HG03571 (cell line): Measurements from ENCODE around the gene CCNY.
"Not testable (repeated sequence)": the region's sequence is repeated elsewhere in the genome, so short reads cannot be mapped to it uniquely, and the experiment has no call there.

Source experiments
- ATAC-seq: cut with Tn5 transposase; IDR thresholded peaks from one replicate; pipeline ENCODE4 v1.9.1; 2021; ENCODE audit not compliant: unreplicated experiment

CCNY gene

DNA sequence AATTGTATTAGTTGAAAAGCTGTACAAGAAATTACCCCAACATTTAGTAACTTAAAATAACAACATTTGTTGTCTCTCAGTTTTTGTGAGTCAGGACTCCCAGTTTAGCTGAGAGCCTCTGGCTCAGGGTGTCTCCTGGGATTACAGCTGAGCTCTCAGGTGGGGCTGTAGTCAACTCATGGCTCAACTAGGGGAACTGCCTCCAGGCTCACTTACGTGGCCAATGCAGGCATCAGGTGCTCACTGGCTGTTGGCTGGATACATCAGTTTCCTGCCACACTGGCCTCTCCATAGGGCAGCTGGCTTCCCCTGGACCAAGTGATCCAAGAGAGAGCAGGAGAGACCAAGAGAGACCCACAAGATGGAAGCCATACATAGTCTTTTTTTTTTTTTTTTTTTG, 17.5 kb downstream of the CCNY start:
- no peak for ATAC-seq

- not testable (repeated sequence) for ATAC-seq
Measured at GRCh38 chr10:35354257-35354656, 17.9 kb downstream of the CCNY start.

DNA sequence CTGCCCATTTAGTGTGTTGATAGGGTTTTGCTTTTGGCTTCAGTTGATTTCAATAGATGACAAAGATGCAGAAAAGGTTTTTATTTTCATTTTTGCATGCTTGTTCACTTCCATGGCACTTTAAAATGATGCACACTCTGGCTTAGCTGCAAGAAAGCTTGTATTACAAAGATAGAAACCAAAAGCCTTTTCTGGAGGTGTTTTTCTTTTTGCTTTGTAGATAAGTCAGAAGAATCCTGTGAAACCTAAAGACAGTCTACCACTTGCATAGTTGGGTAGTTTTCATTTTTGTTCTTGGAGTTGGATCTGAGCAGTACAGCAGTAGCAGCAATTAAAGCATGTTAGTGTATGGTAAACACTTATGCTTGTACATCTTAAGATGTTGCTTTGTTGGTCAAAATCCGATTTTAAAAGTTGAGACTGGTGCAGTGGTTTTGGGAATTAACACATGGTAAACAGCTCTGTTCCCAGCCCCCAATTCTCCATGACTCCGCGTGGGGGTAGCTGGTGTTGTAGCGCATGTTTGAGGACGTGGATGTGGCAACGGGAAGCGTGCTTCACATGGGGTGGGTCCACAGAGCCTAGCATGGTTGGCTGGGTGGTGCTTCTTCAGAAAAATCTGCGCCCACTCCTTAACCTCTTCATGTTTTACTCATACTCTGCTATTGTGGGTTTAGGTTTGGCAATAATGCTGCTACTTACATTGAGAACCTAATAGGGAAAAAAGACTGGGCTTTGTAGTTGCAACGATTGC, 19.8 kb downstream of the CCNY start:
- ATAC-seq: peak; percentile 45

DNA sequence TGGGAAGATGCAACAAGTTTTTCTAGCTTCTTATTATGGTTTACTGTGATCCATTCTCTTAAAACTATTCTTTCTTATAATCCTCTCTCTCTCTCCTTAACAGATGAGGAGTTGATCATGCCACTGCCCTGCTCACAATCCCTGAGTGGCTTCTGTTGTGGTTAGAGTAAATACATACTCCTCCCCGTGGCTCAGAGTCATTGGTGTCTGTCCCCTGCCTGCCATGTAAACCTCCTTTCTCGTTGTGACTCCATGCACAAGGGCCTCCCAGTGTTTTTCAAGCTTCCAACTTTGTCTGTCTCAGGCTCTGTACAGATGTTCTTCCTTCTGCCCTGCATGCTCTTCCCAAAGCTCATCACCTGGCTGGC, 20.4 kb downstream of the CCNY start:
- no peak for ATAC-seq

- no peak for ATAC-seq
Measured at GRCh38 chr10:35359056-35359455, 22.7 kb downstream of the CCNY start.

DNA sequence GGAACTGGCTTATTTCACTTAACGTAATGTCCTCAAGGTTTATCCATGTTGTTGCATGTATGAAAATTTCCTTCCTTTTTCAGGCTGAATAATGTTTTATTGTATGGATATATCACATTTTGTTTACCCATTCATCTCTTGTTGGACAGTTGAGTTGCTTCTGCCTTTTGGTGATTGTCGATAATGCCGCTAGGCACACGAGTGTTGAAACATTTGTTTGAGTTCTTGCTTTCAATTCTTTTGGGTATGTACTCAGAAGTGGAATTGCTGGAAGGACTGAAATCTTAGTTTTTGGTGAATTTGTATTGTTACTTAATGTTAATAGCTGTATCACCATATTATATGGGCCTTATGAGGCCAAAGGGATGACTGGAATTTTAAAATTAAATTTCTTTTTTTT, 23.6 kb downstream of the CCNY start:
- ATAC-seq: no peak

GRCh38 chr10:35362701-35363350, 26.5 kb downstream of the CCNY start:
- no peak for ATAC-seq

DNA sequence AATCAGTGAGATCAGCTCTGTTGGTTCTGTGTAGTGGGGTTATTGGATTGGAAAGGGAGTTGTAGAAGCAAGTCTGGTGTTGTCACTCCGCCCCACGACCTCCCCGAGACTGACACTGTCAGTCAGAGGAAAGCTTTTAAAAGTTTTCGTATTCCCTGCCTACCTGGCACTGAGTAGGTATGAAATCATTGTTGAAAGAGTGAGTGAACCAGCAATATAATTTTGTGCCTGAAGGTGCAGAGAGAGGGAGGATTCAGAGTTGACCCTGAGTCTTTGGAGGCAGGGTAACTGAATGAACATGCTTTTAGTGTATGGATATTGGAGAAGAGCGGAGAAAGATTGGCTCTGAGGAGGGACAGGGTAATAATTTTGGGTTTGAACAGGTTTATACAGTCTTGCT, 27.3 kb downstream of the CCNY start:
- no peak for ATAC-seq

GRCh38 chr10:35364808-35365207, 28.5 kb downstream of the CCNY start:
- ATAC-seq: no peak

GRCh38 chr10:35365994-35366393, 29.7 kb downstream of the CCNY start:
- ATAC-seq: no peak

DNA sequence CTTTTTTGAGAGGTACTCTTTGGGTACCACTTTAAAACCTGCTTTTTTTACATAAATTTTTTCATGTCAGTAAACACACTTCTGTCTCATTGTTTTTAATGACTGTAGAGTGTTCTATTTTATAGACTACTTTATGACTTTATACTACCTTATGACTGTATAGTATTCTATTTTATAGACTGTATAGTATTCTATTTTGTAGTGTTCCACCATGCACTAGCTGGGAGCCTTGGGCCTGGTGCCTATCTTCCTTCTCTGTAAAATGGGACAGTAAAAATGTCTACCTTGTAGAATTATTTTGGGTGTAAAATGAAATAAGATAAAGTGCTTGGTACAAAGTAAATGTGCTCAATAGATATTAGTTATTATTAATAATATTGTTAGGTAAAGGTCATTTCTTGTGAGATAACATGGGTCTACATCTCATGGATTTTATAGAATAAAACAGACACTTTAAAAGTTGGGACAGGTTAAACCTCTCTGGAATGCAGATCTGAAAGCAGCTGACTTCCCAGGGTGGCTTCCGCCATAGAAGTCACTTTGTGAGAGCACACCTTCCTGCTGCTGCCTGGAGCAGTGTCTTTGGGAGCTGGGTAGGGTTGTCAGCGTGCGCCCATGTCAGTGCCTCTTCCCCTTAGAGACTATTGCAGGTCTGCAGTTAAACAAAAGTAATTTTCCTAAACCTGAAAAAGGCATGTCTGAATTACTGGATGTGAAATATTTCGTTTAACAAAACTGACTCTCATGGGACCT, 31.0 kb downstream of the CCNY start:
- ATAC-seq: no peak

GRCh38 chr10:35367982-35368381, 31.7 kb downstream of the CCNY start:
- ATAC-seq: no peak

DNA sequence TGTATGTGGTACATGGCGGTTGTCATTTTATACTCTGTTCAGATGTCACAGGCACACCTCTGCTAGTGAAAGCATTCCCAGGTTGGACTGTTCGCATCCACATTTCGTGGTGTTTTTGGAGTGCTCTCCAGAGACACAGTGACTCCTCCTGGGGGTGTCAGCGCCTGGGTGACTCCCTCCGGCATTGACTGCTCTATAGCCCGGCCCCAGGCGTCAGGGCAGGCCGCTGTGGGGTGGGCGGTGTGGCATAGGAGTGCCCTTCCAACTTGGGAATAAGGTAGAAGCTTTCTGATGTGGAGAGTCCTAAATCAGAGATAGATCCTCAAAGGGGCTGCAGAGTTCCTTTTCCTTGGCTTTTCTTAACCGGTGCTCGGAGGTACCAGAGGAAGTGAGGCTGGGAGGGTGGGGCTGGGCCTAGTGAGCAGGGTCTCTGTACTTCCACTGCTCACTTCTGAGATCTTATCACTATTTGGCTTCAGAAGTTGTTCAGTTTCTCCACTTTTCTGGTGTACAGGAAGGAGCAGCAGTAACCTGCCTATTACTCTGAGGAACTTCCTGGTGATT, 32.3 kb downstream of the CCNY start:
- ATAC-seq: no peak

DNA sequence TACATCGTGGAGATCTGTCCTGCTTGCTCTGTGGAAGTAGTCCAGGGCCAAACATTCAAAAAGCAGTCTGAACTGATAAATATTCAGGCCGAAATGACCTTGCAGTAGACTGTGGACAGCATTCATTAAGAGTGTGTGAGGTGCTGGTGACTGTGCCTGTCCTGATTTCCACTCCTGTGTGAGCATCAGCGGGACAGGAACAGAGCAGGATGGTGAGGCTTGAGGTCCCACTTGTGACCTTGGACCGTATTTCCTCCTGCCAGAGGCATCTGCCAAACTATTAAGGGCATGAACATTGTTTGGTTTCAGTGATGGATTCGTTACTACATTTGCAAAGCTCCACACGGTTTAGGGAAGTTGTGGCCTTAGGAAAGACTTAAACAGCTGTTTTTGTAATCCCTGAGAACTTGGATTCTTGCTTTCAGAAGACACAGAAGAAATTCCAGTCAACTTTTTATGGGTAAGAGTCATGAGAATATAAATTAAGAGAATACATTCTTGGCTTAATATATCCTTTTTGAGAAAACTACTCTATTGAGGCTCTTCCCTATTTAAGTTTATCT, 32.8 kb downstream of the CCNY start:
- ATAC-seq: no peak

DNA sequence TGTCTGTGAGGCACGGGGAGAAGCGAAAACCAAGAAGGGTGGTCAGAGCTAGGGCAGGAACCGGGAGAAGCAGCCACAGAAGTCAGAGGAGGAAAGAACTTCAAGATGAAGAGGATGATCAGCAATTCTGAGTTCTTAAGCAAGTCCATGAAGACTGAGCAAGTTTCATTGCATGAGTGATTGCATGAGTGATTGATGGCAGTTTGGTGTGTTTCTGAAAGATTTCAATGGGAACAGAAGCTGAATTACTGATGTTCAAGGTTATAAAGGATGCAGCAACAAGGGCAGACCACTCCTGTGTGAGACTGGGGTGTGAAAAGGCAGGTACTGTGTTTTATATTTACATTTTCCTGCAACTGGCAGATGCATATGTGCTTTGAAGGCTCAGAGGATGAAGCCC, 35.4 kb downstream of the CCNY start:
- no peak for ATAC-seq

DNA sequence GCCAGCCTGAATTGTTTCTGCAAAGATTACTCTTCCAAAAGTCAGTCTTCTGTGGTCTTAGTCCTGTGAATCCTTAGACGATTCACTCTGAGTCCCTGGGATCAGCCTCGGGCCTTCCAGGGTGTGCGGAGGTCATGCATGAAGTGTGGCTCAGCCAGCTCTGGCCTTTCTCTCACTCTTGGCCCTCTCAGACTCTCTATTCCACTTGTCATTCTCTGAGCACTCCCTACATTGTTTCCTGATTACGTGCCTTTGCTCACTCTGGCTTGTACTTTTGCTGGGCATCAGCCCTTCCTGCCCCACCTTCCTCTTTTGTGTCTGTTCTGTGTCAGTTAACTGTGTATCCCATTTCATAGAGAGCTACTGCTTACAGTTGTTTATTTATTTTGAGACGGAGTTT, 36.0 kb downstream of the CCNY start:
- no peak for ATAC-seq

DNA sequence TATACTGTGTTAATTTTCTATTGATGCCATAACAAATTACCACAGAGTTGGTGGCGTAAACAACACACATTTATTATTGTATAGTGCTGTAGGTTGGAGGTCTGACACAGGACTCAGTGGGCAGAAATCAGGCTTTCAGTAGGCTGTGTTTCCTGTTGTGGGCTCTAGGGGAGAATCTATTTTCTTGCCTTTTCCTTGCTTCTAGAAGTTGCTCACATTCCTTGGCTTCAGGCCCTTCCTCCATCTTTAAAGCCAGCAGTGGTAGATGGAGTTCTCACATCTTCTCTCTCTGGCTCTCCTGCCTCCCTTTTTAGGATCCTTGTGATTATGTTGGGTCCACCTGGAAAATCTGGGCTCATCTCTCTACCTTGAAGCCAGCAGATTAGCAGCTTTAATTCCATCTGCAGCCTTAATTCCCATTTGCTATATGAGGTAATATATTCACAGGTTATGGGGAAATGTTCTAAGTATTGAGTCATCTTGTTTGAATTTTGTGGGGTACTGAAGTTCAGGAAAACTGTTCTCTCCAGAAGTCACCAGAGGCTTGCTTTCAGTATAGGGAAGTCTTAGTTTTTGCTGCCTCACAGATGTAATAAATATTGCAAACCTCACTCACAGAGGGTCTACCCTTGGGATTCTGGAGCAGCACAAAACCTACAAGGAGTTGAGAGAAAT, 38.9 kb downstream of the CCNY start:
- no peak for ATAC-seq

DNA sequence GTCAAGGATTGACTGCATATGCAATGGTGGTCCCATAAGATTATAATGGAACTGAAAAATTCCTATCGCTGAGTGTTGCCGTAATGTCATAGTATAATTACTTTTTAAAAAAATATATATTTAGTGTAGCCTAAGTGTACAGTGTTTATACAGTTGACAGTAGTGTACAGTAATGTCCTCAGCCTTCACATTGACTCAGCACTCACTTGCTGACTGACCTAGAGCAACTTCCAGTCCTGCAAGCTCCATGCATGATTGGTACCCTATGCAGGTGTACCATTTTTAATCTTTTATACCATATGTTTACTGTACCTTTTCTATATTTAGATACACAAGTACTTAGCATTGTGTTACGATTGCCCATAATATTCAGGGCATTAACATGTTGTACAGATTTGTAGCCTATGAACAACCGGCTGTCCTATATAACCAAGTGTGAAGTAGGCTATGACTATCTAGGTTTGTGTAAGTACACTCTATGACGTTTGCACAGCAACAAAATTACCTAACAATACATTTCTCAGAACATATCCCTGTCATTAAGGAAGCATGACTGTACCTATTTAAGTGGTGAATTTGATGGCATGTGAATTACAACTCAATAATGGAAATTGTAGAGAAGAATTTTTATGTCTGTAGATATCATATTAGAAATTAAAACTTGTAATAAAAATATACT, 40.9 kb downstream of the CCNY start:
- ATAC-seq: no peak

DNA sequence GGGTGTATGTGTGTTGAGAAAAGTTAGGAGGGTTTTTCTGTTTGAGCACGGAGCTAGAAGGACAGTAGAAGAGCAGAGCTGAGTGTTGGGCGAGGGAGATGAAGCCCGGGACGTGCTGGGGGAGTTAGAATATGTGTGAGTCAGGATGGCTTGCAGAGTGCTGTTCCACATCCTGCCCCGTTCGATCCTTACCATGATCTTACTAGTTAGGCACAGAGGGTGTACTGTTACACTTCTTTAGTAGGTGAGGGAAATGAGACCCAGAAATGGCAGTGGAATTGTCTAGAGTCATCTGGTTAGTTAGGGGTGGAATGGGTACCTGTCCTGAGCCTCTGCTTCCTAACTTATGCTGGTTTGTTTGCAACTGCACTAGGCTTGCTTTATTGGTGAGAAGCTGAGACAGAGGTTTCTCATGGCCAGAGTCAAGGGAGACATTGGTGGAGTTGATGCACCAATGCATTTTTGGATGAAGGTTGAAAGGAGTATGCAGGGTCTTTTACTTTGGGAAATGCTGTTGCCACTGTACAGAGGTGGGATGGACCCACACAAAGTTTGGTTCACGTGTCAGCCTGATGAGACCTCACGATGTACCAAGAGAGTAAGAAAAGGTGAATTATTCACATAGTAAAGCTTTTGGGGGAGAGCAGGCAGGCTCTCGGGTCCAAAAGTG, 42.4 kb downstream of the CCNY start:
- ATAC-seq: peak; percentile 29
